ENCODE measurements around the gene THBS1.

THBS1 gene

DNA sequence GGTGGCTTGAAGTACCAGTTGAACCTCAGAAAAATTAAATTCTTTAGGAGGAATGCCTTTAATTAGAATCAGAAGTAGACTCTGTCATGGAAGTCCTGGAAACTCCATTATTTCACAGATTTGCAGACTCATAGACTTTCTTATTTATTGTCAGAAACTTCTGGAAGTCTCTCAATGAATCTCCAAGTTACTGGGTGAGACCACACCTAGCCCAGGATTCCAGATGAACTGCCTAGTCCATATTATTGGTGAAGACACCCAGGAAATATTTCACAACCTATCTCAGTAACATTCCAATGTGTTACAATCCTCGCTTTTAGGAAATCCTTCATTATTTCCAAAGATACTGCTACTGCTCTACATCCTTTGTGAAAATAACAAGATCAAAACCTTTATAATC lies 6.5 kb upstream of the THBS1 start:
- DNase-seq: no peak

GRCh38 chr15:39575180-39575579 lies 5.7 kb upstream of the THBS1 start:
- DNase-seq: no peak

DNA sequence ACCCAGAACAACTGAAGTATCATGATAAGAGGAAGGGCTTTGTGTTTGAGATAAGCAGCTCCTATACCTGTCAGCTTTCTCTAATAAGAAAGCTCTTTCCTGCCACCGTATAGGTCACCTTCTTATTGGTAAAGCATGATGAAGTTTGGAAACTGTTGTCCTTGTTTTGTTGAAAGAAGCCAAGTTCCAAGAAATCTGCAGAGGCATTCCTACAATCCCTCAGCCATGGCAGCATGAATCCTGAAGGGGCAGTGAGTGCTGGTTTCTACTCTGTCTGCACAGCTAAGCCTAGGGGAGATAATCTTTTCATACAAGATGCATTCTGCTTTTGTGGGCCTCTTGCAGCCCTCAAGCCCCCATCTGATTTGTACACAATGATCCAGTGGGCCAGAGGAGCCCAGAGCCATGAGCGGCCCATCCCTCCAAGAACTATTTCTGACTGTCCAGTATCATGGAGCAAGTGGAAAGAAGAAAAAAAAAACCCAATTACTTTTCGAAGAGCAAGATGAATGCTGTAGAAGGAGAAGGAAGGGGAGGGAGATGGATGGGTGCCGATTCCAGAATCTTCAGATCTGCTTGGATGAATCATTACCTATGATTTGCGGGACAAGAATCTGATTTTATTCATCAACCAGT lies 1.9 kb upstream of the THBS1 start:
- DNase-seq: no peak

DNA sequence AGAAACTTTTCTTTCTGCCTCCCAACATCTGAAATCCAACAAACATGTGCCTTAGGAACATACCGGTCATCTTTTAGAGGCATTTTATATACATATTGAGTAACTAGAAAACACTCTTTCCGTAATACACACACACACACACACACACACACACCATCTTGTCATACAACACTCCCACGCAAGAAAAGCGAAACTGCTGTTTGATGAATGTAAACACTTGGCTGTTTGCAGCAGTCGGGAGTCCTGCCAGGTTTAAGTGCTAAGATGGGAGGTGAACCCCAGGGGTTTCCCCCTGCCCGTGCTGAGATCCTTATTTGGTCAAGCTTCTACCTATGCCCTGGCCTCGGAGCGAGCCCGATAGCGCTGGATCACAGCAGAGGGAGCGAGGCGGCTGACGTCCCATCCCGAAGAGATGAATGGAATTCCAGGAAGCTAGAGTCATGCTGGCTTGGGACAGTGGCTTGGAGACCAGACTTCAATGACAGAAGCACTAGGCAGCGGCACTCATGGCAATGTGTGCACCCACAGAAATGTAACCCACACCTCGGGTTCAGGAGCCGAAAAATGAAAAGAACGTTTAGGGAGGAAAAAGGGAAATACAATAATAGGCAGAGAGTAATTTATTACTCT lies 1.3 kb upstream of the THBS1 start:
- DNase-seq: no peak

- peak; percentile 76 for DNase-seq
Measured at GRCh38 chr15:39580117-39580484, 778 bp upstream of the THBS1 start.

DNA sequence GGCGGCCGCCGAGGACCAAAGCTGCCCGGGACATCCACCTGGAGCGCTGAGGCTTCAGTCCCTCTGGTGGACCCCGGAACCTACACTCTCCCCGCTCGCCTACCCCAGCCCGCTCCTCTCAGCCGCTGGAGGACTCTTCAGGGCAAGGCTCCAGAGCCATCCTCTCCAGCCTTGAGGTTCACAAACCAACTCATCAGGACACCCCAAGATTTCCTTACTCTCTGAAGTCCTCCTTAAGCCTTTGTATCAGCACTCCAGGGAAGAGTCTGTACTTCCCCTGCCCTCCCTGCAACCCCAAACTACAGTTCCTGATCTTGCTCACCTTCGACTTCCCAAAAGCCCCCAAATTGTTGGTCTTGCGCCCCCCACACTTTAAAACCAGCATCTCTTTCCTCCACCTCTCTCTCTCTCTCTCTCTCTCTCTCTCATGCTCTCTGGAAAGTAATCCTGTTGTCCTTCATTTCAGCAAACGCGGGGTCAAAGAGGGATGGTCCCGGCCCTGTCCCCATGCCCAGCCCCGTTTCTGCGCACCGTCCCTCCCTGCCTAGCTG lies 438 bp downstream of the THBS1 start:
- DNase-seq: no peak

DNA sequence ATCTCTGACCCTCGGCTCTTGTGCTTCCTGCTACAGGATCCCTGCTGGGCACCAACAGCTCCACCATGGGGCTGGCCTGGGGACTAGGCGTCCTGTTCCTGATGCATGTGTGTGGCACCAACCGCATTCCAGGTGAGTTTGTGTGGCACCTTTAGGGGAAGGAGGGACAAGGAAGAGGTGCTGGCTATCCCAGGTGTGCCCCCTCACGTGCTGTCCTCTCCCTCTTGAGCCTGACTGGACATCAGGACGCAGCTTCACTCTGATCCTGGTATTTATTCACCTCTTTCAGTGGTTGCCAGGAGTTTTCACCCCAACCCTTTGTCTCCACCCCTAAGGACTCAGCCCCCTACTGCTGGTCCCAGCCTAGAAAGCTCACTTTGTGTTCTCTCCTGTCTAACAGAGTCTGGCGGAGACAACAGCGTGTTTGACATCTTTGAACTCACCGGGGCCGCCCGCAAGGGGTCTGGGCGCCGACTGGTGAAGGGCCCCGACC lies 960 bp downstream of the THBS1 start:
- DNase-seq: no peak

DNA sequence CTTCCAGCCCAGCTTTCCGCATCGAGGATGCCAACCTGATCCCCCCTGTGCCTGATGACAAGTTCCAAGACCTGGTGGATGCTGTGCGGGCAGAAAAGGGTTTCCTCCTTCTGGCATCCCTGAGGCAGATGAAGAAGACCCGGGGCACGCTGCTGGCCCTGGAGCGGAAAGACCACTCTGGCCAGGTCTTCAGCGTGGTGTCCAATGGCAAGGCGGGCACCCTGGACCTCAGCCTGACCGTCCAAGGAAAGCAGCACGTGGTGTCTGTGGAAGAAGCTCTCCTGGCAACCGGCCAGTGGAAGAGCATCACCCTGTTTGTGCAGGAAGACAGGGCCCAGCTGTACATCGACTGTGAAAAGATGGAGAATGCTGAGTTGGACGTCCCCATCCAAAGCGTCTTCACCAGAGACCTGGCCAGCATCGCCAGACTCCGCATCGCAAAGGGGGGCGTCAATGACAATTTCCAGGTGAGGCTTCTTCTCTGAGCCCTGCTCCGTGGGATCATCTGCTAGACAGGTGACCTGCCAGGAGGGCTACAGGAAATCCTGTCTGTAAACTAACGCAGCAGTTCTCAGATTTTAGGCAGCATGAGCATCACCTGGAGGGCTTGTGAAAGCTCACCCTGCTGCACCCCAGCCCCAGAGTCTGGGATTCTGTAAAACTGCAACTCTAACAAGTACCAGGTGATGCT lies 1.6 kb downstream of the THBS1 start:
- no peak for DNase-seq

DNA sequence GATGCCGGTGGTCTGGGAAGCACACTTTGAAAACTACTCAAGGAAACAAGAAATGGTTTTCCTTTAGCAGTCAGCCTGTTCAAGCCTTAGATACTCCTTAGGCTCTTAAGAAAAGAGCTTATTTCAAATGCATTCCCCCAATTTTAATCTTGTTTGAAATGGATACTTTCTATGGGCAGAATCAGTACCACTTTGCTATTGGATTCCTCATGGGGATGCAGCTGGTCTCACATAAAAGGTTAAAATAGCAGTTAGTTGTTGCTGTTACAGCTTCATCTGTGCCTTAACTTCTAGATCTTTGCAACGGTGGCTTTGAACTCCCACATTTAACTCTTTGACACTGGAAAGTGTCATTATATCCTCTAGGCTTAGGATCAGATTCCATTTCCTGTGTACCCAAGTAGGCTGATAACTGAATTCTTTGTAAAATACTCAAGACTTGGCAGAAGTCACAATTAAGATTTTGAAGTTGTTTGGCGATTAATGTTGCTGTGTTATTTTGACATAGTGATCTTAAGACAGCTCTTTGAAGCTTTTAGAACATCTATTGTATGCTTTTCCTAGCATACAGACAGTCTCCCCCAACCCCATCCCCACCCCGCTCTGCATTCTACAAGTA lies 2.2 kb downstream of the THBS1 start:
- no peak for DNase-seq

DNA sequence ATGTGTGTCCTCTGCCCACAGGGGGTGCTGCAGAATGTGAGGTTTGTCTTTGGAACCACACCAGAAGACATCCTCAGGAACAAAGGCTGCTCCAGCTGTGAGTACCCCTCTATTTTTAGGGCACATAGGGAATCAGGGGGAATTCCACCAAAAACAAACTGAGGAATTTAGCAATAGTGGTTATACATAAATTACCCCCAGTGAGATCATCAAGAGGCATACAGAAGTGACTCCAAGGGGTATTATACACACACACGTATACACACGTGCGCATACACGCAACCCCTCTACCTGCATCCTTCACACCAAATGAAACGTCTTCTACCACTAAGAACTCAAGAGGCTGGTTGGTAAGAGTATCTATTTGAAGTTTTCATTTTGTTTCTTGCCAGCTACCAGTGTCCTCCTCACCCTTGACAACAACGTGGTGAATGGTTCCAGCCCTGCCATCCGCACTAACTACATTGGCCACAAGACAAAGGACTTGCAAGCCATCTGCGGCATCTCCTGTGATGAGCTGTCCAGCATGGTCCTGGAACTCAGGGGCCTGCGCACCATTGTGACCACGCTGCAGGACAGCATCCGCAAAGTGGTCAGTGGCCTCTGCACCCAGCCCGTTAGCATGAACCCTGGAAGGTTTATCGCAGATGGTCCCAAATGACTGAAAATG lies 2.9 kb downstream of the THBS1 start:
- DNase-seq: no peak

DNA sequence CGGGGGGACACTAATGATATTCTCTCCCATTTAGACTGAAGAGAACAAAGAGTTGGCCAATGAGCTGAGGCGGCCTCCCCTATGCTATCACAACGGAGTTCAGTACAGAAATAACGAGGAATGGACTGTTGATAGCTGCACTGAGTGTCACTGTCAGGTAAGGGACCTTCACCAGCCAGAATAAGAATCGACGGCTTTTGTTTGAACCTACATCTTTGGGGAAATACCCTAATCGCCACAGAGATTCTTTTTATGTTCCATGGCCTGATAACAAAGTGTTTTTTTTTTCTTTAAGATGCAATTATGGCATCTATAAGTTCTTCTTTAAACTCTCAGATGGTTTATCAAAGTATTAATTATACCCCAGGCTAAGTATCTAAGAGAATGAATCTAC lies 3.4 kb downstream of the THBS1 start:
- no peak for DNase-seq

GRCh38 chr15:39584662-39585388 lies 3.9 kb downstream of the THBS1 start:
- DNase-seq: no peak

GRCh38 chr15:39585389-39585841 lies 4.5 kb downstream of the THBS1 start:
- no peak for DNase-seq

- DNase-seq: no peak
Measured at GRCh38 chr15:39585871-39586301, 5.0 kb downstream of the THBS1 start.

GRCh38 chr15:39586387-39587095 lies 5.7 kb downstream of the THBS1 start:
- no peak for DNase-seq

- no peak for DNase-seq
Measured at GRCh38 chr15:39587096-39587721, 6.3 kb downstream of the THBS1 start.

DNA sequence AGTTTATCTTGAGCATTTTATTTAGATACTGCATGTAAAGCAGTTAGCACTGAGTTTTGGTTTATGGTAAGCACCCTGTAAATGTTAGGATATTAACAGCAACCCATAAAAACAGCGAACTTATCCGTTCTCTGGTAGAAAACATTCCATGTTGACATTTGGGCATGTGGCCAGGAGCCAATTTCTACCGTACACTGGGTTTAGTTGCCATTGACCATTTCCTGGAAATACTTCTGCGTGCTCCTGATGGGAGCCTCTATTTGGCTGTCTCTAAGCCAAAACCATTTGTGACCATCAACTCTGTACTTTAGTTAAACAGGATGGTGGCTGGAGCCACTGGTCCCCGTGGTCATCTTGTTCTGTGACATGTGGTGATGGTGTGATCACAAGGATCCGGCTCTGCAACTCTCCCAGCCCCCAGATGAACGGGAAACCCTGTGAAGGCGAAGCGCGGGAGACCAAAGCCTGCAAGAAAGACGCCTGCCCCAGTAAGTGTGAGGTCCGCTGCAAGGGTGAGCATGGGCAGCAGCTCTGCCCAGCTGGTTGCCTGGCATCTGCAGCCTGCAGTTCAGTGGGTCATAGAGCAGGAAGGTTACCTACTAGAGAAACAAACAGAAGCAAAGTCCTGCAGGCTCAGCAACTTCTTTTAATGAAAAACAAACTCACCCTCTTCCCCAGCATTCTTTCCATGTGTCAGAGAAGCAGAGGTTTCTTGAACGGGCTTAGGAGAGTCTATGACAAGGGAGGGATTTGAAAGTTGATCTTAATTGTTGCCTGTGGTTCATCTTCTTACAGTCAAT lies 7.1 kb downstream of the THBS1 start:
- no peak for DNase-seq

- no peak for DNase-seq
Measured at GRCh38 chr15:39588531-39589192, 7.8 kb downstream of the THBS1 start.

DNA sequence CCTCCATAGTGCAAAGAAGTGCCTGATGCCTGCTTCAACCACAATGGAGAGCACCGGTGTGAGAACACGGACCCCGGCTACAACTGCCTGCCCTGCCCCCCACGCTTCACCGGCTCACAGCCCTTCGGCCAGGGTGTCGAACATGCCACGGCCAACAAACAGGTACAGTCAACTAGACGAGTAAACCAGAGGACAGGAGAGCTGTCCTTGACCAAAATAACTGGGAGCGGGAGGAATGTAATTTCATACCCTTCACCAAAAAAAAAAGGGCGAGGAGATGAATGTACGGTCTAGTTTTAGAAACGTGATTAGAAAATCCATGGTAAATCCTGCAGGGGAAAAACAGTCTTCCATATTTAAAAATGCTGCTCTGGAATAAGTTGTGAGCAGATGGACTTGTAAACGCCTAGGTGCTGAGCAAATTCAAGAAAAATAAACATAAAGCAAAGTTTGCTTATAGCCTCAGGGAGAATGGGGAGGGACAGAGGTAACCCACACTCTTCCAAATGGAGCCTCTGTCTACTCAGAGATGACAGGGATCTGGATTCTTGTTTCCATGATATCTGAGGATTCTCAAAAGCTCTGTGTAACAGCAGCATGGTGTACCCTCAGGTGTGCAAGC lies 8.4 kb downstream of the THBS1 start:
- DNase-seq: no peak

All from central memory CD4-positive, alpha-beta T cell (primary cell).